GM18498 (cell line): ENCODE results near the gene SVOPL.
"Not testable (repeated sequence)": the region's sequence is repeated elsewhere in the genome, so short reads cannot be mapped to it uniquely, and the experiment has no call there.

Experiments
- ATAC-seq: cut with Tn5 transposase; IDR thresholded peaks from one replicate; pipeline ENCODE4 v1.9.1; 2021; ENCODE audit warnings: mild to moderate bottlenecking, moderate library complexity; ENCODE audit not compliant: unreplicated experiment

Gene SVOPL

DNA sequence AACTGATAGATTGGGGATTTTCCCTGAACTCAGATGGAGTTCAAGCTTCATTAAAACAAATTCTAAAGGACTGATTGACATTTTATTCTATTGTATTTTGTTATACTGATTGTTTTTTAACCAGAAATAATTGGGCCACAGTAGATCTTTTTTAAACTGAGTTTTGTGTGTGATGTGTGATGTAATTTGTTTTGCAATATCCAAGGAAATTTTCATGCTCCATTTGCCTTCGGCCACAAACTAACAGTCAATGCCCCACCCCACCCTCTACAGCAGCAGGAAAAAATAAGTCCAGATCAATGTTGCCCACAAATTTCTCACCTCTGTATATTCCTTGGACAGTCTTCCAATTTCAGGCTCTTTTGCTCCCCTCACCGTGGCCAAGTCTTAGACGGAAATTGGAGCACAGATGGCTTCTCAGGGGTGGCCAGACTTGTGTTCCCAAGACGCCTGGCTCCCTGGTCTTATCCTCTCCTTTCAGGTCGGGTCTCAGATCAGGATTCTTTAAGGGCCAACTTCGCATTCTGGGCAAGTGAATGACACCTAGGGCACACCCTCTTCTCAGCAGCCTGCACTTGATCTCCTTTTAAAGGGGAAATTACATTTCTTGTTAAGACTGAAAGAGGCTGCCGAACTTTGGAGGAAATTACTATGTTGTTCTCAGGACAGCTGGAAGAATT, at the start of gene SVOPL:
SVOPL (minus strand) TSS at position 506 of the 680 bp plus-strand sequence. CDS start 22,317 bp downstream, outside the sequence.
- no peak for ATAC-seq

DNA sequence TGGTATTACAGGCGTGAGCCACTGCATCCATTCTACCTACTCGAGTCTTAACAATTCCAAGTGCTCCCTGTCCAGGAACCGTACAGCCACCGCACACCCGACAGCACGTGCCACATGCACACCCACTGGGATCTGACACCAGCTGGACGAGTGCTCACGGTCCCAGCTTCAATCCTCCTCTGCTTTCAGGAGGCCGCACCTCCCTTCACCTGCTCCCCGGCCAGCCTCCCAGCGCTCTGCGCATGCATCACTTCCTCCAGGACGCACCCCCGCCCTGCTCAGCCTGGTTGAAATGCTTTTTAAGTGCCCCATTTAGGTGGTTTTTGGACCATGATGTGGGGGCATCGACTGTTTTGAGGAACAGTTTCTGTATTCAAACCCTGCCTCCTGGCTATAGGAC, 49.3 kb upstream of the SVOPL start:
- no peak for ATAC-seq

DNA sequence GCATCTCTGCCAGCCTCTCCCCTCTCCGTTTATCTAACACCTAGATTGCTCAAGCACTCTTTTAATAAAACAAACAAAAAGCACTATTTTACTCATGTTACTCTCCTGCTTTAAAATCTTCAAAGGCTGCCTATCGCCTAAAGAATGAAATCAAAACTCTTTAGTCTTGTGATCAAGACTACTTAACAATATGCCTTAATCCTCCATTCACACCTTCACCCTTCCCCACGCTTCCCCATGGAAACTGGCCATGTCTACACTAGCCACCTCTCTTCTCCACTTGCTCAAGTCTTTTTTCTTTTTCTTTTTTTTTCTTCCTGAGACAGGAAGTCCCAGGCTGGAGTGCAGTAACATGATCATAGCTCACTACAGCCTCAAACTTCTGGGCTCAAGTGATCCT, 48.8 kb upstream of the SVOPL start:
- ATAC-seq: no peak

- ATAC-seq: no peak
Observed at GRCh38 chr7:138748666-138749065, 47.5 kb upstream of the SVOPL start.

DNA sequence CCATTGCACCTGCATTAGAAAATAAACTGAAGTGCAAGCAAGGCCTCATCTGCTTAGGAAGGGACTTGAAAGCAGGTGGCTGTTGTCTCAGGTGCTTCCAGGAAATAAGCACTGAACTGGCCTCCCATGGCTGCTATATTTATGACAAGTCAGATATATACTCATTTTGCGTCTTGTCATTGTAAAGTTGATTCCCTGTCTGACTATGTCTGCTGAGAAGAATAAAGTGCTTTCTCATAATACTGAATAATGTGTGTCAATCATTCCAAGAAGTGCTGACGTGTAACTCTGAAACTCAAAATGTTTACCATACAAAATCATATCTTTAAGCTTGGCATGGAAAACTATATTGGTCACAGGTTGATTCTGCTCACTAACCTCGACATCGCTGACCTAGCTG, 44.9 kb upstream of the SVOPL start:
- ATAC-seq: no peak

DNA sequence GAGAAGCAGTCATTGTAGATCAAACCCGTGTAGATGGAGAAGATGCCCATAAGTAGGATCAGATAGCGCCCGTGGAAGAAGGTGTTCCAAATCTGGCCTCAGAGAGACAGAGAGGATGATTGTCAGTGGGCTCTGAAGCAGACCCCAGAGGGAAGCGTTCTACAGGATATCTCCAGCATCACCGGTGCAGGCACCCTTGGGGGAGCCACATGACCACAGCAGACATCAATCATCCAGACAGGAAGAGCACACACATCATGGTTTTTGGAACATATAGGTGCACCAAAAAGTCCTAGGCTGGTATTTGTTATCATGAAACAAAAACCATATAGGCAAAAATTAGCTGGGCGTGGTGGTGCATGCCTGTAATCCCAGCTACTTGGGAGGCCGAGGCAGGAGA, 44.0 kb upstream of the SVOPL start:
- no peak for ATAC-seq

- no peak for ATAC-seq
Observed at GRCh38 chr7:138741453-138741735, 40.2 kb upstream of the SVOPL start.

DNA sequence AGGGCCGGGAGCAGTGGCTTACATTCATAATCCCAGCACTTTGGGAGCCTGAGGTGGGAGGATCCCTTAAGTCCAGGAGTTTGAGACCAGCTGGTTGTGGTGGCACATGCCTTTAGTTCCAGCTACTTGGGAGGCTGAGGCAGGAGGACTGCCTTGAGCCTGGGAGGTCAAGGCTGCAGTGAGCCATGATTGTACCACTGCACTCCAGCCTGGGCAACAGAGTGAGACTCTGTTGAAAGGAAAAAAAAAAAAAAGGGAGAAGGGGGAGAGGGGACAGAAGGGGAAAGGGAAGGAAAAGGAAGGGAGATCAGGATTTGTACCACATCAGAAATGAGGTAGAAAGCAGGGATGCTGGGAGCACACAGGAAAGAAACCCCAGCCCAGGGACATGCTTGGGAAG, 38.7 kb upstream of the SVOPL start:
- no peak for ATAC-seq

DNA sequence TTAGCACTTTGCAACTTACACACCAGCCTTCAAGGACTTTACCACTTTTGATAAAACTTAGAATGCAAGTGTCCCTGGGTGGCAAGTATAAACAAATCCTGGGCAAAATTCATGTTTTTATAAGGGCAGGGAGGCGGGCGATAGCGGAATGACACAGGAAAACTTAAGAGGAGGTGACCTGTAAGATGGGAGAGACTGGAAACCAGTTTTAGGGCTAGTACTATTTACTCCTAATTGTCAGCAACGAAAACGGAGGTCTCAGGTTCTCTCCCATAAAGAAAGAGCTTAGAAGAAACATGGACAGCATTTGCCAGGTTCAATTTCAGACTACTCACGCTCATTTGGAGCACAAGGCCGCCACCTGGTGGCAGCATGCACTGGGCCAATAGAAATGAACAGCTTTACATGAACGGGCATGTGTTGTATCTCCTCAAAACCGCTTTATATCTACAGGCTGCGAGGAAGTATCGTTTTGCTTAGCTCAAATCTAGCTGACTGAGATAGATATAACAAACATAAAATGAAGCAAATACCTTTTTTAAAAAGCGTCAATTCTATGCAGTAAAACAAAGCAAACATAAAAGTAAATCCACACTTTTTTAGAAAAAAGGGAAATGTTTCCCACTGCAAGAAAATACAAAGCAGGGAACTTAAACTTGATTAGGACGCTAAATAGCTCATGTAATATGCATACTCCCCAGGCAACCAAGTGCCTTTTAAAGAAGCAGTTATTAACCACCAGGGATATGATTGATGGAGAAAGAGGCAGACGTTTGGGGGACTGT, 37.6 kb upstream of the SVOPL start:
- ATAC-seq: peak; percentile 92

GRCh38 chr7:138738114-138738513, 37.0 kb upstream of the SVOPL start:
- ATAC-seq: no peak

GRCh38 chr7:138735399-138735798, 34.2 kb upstream of the SVOPL start:
- no peak for ATAC-seq

- ATAC-seq: not testable (repeated sequence)
Observed at GRCh38 chr7:138731733-138732132, 30.6 kb upstream of the SVOPL start.

- ATAC-seq: no peak
Observed at GRCh38 chr7:138729444-138729843, 28.3 kb upstream of the SVOPL start.

DNA sequence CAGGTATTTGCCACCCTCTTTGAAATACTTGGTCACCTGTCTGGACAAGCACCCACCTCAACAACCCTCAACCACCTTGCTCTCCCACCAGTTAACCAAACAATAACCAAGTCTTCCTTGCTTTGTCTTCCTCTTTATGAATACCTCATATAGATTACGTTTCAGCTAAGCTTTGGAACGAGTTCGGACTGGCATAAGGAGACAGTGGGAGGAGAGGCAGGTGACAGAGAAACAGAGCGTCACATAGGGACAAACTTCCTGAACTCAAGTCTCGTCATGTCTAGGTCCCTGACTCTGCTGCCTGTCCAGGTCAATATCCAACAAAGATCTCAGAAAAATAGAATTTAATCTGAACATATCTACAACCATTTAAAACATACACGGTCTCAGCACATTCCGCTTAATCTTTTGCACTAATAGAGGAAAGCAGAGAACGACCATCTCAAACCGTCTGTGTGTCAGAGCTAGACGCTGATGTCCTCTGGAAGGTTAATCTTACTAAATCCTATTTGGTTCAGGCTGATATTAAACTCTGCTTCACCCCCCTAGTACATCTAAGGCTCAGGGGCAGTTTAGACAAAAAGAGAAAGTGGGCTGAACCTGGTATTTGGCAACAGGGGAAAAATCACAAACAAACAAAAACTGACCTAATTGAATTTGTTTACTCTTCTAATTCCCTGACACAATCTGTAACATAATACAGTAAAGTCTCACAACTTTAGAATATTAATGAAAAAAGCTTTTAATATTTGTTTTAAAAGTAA, 26.4 kb upstream of the SVOPL start:
- ATAC-seq: no peak

DNA sequence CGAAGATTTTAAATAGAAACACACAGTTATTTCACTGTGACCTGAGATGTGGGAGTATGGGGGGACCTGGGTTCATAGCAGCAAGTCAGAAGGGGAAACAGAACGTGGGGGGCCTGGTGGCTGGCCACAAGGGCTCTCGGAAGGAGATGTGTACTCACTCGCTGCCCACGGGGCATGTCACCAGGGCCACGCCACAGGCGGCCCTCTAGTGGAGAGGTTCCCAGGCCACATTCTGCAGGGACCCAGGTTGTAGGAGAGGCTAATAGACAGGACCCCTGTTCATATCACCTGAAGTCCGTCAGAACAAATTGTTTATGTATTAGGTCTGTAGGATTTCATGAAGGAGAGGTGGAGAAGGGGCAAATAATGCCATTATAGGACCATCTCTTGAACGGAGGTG, 25.1 kb upstream of the SVOPL start:
- no peak for ATAC-seq

DNA sequence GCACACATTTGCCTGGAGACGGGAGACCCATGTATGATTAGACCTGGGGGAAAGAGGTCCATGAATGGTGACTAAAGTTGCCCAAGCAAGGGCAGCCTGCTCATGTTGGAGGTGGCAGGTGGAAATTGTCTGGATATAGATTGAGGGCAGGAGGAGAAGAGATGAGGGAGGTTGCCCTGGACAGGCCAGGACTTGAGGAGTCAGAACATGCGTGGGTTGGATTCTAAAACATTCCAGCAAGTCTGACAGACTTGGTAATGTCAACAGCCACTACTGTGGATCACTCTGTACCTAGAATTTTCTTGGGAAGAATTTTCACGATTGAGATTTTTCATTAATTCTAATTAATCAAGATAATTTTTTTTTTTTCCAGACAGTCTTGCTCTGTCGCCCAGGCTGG, 19.1 kb upstream of the SVOPL start:
- ATAC-seq: no peak

GRCh38 chr7:138716889-138717288, 15.7 kb upstream of the SVOPL start:
- no peak for ATAC-seq

DNA sequence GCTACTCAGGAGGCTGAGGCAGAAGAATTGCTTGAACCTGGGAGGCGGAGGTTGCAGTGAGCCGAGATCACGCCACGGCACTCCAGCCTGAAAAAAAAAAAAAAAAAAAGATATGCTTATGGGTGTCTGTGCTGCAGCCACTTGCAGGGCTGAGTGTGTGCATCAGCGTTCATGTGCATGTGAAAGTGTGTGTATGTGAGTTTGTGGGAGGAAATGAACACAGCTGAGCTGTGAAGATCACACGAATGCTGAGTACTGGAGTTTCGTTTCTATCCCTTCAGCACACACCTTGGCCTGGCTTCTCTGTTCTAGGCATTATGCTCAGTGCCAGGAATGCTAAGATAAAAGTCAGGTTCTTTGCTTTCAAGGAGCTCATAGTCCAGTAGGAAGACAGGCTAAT, 12.0 kb upstream of the SVOPL start:
- ATAC-seq: no peak

GRCh38 chr7:138712652-138713051, 11.5 kb upstream of the SVOPL start:
- ATAC-seq: no peak

- no peak for ATAC-seq
Observed at GRCh38 chr7:138710536-138711385, 9.6 kb upstream of the SVOPL start.

DNA sequence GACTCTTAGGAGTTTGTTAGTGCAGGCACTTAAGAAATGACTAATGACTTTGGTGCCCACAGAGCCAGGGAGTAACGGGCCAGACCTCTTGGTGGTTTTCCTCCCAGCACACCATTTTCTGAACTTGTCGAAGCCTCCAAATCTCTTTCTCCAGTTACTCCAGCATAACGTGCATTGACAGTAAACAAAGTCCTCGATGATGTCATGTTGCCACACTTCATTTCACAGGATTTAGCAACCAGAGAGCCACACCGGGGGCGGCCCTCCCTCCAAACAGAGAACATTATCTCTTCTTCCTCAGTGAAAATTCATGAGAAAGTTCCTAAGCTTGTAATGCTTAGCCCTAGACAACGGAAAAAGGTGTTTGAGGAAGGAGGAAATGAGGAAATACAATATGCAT, 4.0 kb upstream of the SVOPL start:
- ATAC-seq: no peak
